ENCODE measurements around the gene EGLN2. TPM values are rescaled to one million over a fixed set of nuclear protein-coding genes. Genes with fewer than 3 reads are reported as not detected.
"Not testable (repeated sequence)": the region's sequence is repeated elsewhere in the genome, so short reads cannot be mapped to it uniquely, and the experiment has no call there.

EGLN2 gene
- total RNA-seq, 8 experiments from 2014 or later: 32.1 to 96.2 (median 65.5) TPM

DNA sequence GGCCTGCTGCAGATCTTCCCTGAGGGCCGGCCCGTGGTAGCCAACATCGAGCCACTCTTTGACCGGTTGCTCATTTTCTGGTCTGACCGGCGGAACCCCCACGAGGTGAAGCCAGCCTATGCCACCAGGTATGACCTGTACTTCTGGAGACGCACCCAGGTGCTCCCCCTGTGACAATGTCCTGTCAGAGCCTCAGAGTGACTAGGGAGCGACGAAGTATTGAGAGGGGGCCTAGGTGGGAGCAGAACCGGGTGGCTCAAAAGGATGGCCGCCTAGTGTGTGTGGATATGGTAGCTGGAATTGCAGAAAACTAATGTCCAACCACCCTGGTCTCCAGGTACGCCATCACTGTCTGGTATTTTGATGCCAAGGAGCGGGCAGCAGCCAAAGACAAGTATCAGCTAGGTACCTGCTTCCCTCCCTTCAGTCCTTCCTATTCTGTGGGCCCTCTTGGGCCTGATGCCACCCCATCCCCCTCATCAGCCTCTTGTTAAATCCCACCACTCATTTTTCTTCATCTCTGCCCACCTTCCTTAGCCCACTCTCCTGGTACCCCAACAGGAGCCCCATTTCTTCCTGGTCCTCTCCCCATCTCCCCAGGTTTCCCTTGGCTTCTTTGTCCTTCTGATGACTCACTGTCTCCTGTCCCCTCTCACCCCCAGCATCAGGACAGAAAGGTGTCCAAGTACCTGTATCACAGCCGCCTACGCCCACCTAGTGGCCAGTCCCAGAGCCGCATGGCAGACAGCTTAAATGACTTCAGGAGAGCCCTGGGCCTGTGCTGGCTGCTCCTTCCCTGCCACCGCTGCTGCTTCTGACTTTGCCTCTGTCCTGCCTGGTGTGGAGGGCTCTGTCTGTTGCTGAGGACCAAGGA, 8.4 kb downstream of the EGLN2 start:
- no peak for ATAC-seq (replicated peaks in 6 of 8)
- peaks cover 52 to 56% of the 10 kb centered on the region in 2 donors for H3K4me1 ChIP-seq (replicated peaks in 1 of 2)
- peak overlapping the region in 3 of 5 donors; percentile 5 to 10 (median 5) for H3K4me3 ChIP-seq
- peak overlapping the region in 1 of 2 donors; percentile 63 for H3K27ac ChIP-seq
- 20 to 100% (median 67%) methylated on average over 1 to 9 of the region's 18 CpGs; no CpG with 5 or more reads in 6 of the 10 experiments for WGBS, 10 experiments
- in situ Hi-C loops (cut with MboI; ENCODE audit: low pct_unique_long_range_greater_than_20kb in 2 of 9, low sequenced_read_pairs in 9 of 9, unreplicated experiment in 9 of 9): loop anchor here in 5 of 9 experiments (25.0 kb wide), 1 partner anchor 145 kb away; no protein-coding TSS in a partner anchor

DNA sequence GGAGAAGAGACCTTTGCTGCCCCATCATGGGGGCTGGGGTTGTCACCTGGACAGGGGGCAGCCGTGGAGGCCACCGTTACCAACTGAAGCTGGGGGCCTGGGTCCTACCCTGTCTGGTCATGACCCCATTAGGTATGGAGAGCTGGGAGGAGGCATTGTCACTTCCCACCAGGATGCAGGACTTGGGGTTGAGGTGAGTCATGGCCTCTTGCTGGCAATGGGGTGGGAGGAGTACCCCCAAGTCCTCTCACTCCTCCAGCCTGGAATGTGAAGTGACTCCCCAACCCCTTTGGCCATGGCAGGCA, 9.0 kb downstream of the EGLN2 start:
- Histone ChIP-seq H3K4me1 (replicated peaks in 1 of 2) (peaks cover 46 to 50% of the 10 kb centered on the region in 2 donors), H3K4me3 (no peak overlapping the region), H3K27ac (no peak overlapping the region)
- 40 to 83% methylated on average over 1 to 2 of the region's 2 CpGs; no CpG with 5 or more reads in 8 of the 10 experiments for WGBS, 10 experiments
- ATAC-seq (replicated peaks in 6 of 8): no peak
- in situ Hi-C loops (cut with MboI; ENCODE audit: low pct_unique_long_range_greater_than_20kb in 2 of 9, low sequenced_read_pairs in 9 of 9, unreplicated experiment in 9 of 9): loop anchor here in 5 of 9 experiments (25.0 kb wide), 1 partner anchor 146 kb away; no protein-coding TSS in a partner anchor

- Histone ChIP-seq H3K4me3 (no peak overlapping the region), H3K4me1 (replicated peaks in 1 of 2) (peaks cover 41 to 44% of the 10 kb centered on the region in 2 donors), H3K27ac (no peak overlapping the region)
- no peak for ATAC-seq (replicated peaks in 6 of 8)
- in situ Hi-C loops (cut with MboI; ENCODE audit: low pct_unique_long_range_greater_than_20kb in 2 of 9, low sequenced_read_pairs in 9 of 9, unreplicated experiment in 9 of 9): loop anchor here in 5 of 9 experiments (25.0 kb wide), 1 partner anchor 146 kb away; no protein-coding TSS in a partner anchor
- WGBS, 10 experiments: 38 to 100% methylated on average over 1 to 2 of the region's 5 CpGs; no CpG with 5 or more reads in 8 of the 10 experiments
These were observed 9.5 kb downstream of the EGLN2 start for GRCh38 chr19:40808497-40808896.

DNA sequence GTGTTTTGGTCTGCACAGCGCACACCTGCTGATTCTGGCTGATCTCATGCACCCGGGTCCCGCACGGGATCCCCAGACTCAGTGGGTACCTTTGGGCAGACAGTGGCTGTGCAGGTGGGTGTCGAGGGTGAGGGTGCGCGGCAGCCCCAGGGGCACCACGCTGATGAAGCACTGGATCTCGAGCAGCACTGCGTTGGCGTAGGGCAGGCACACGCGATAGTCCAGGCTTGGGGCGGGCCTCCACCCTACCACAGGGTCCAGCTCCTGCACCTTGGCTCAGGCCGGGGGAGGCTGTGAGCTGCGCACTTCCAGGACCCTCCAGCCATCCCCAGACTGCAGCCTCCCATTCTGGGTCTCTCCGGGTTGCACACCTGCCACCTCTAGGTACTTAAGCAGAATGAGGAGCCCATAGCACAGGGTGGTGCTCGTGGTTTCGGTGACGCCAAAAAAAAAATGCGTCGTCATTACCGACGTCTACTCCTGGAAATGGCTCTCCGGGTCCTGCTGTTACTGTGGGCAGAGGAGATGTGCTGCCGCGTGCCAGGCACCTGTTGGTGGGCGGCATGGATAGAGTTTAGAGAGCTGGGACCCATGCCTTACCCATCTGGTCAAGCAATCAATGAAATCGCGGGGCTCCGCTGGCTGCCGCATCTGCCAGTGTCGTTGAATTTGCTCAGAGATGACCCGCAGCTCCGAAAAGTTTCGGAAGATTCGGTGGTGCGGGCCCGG, 10.5 kb downstream of the EGLN2 start:
- WGBS, 10 experiments: 89 to 96% (median 93%) methylated on average over 3 to 22 of the region's 39 CpGs; no CpG with 5 or more reads in 6 of the 10 experiments
- ATAC-seq (replicated peaks in 6 of 8): no peak
- no peak overlapping the region for H3K27ac ChIP-seq
- in situ Hi-C loops (cut with MboI; ENCODE audit: low pct_unique_long_range_greater_than_20kb in 2 of 9, low sequenced_read_pairs in 9 of 9, unreplicated experiment in 9 of 9): loop anchor here in 5 of 9 experiments (25.0 kb wide), 1 partner anchor 147 kb away; no protein-coding TSS in a partner anchor
- no peak overlapping the region for H3K4me3 ChIP-seq
- peaks cover 31 to 34% of the 10 kb centered on the region in 2 donors for H3K4me1 ChIP-seq (replicated peaks in 1 of 2)

DNA sequence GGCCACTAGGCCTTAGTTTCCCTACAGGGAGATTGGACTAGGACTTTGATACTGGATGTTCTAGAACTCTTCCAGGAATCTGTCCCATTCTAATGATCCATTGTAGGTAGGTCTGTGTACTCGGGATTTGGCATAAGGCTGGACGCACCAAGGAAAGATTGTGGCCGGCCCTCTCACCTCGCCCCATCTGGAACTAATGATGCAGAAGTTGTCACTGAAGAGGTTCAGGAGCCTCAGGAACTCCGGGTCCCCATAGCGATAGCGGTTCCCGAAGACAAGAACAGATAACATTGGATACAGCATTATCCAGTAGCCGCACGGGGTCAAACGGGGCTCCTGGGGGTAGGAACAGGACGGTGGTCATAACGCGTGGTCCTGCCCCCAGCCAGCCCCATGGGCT, 11.2 kb downstream of the EGLN2 start:
- peak overlapping the region in 4 of 5 donors; percentile 39 to 45 (median 42) for H3K4me3 ChIP-seq
- 40 to 100% (median 73%) methylated on average over 1 to 3 of the region's 14 CpGs; no CpG with 5 or more reads in 5 of the 10 experiments for WGBS, 10 experiments
- ATAC-seq (replicated peaks in 6 of 8): no peak
- H3K27ac ChIP-seq: no peak overlapping the region
- H3K4me1 ChIP-seq (replicated peaks in 1 of 2): peaks cover 25 to 29% of the 10 kb centered on the region in 2 donors
- in situ Hi-C loops (cut with MboI; ENCODE audit: low pct_unique_long_range_greater_than_20kb in 2 of 9, low sequenced_read_pairs in 9 of 9, unreplicated experiment in 9 of 9): loop anchor here in 5 of 9 experiments (25.0 kb wide), 1 partner anchor 148 kb away; no protein-coding TSS in a partner anchor

- peak overlapping the region; percentile 33 to 45 (median 41) for H3K4me3 ChIP-seq
- peak; percentile 57 to 79 (median 76) for ATAC-seq (replicated peaks in 6 of 8)
- 0% methylated on average over 2 to 7 of the region's 65 CpGs; no CpG with 5 or more reads in 8 of the 10 experiments for WGBS, 10 experiments
- H3K27ac ChIP-seq: peak overlapping the region in 1 of 2 donors; percentile 59
- in situ Hi-C loops (cut with MboI; ENCODE audit: low pct_unique_long_range_greater_than_20kb in 2 of 9, low sequenced_read_pairs in 9 of 9, unreplicated experiment in 9 of 9): loop anchor here in 5 of 9 experiments (25.0 kb wide), 1 partner anchor 149 kb away; no protein-coding TSS in a partner anchor
- H3K4me1 ChIP-seq (replicated peaks in 1 of 2): peaks cover 22 to 24% of the 10 kb centered on the region in 2 donors
These were observed 11.8 kb downstream of the EGLN2 start for GRCh38 chr19:40810649-40811408.

DNA sequence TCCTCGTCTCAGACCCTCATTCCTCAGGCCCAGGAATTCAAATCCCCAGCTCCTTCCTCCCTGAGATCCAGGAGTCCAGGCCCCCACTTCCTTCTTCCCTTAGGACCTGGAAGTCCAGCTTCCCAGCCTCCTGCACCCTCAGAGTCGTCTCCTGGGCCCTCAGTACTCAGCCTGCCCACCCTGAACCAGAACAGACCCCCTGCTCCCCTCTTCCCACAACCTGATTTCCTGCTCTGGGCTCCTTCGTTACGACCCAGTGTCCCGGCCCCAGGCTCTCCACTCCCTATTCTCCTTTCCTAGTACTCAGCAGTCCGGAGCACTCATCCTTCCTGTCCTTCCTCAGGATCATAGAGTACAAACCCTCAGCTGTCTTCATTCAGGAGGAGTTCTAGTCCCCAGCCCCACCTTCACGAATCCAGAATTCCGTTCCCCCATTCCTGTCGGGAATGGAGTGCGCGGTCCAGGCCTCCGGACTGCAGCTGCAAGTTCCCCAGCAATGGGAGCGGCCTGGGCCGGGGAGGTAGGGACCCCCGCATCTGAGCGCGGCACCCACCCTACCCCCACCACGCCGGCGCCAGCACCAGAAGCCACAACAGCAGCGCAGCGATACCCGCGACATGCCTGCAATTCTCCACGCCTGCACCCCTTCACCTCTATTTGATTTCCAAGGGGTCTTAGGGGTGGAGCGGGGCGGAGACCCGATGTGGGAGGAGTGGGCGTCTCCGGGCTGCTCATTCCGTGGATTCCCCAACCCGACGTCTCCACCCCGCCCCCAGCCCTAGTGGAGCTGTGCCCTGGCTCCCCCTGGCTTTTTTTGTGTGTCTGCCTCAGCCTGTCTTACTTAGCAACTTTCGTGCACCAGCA, 12.7 kb downstream of the EGLN2 start:
- no peak for ATAC-seq (replicated peaks in 6 of 8)
- in situ Hi-C loops (cut with MboI; ENCODE audit: low pct_unique_long_range_greater_than_20kb in 2 of 9, low sequenced_read_pairs in 9 of 9, unreplicated experiment in 9 of 9): loop anchor here in 5 of 9 experiments (25.0 kb wide), 1 partner anchor 149 kb away; no protein-coding TSS in a partner anchor
- H3K4me3 ChIP-seq: peak overlapping the region; percentile 33 to 45 (median 41)
- WGBS, 10 experiments: 13 to 42% methylated on average over 3 of the region's 35 CpGs; no CpG with 5 or more reads in 8 of the 10 experiments
- peaks cover 14 to 17% of the 10 kb centered on the region in 2 donors for H3K4me1 ChIP-seq (replicated peaks in 1 of 2)
- H3K27ac ChIP-seq: peak overlapping the region in 1 of 2 donors; percentile 59

DNA sequence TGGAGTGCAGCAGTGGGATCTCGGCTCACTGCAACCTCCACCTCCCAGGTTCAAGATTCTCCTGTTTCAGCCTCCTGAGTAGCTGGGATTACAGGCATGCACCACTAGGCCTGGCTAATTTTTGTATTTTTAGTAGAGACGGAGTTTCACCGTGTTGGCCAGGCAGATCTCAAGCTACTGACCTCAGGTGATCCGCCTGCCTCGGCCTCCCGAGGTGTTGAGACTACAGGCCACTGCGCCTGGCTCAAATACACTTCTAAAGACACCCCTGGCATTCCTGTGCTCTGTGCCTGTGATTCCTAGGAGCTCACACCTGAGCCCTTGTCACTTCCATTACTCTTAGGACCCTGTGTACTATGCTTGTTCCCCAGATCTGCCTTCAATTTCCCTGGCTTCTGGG, 13.6 kb downstream of the EGLN2 start:
- WGBS, 10 experiments: 71 to 100% (median 91%) methylated on average over 1 to 7 of the region's 7 CpGs; no CpG with 5 or more reads in 5 of the 10 experiments
- not testable (repeated sequence) for ATAC-seq (replicated peaks in 6 of 8); H3K27ac ChIP-seq; H3K4me3 ChIP-seq
- H3K4me1 ChIP-seq (replicated peaks in 1 of 2): peaks cover 10% of the 10 kb centered on the region in 2 donors
- in situ Hi-C loops (cut with MboI; ENCODE audit: low pct_unique_long_range_greater_than_20kb in 2 of 9, low sequenced_read_pairs in 9 of 9, unreplicated experiment in 9 of 9): loop anchor here in 5 of 9 experiments (25.0 kb wide), 1 partner anchor 150 kb away; no protein-coding TSS in a partner anchor

GRCh38 chr19:40813182-40813581, 14.2 kb downstream of the EGLN2 start:
- Histone ChIP-seq H3K4me1 (replicated peaks in 1 of 2) (peaks cover 10 to 12% of the 10 kb centered on the region in 2 donors), H3K4me3 (no peak overlapping the region), H3K27ac (no peak overlapping the region)
- no peak for ATAC-seq (replicated peaks in 6 of 8)
- in situ Hi-C loops (cut with MboI; ENCODE audit: low pct_unique_long_range_greater_than_20kb in 2 of 9, low sequenced_read_pairs in 9 of 9, unreplicated experiment in 9 of 9): loop anchor here in 5 of 9 experiments (25.0 kb wide), 1 partner anchor 151 kb away; no protein-coding TSS in a partner anchor
- 40% methylated on average over 1 of the region's 4 CpGs; no CpG with 5 or more reads in 9 of the 10 experiments for WGBS, 10 experiments

DNA sequence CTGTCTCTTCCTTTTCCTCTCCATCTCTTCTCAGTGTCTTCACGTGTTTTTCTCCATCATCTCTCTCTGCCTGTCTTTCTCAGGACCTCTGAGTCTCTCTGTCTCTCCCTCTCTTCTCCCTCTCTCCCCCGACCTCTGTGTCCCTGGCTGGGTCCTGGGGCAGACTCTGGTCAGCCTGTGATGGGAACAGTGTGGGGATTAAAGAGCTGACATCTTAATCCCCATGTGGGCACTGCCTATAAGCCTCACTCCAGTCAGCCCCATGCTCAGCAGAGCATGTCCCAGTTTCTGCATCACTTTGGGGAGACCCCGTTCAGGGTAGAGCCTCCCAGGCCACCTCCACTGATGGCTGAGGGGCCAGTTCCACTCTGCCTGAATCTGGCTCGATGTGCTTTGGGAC, 16.2 kb downstream of the EGLN2 start:
- Histone ChIP-seq H3K4me1 (replicated peaks in 1 of 2) (peaks cover 13 to 17% of the 10 kb centered on the region in 2 donors), H3K4me3 (no peak overlapping the region), H3K27ac (no peak overlapping the region)
- no peak for ATAC-seq (replicated peaks in 6 of 8)
- in situ Hi-C loops (cut with MboI; ENCODE audit: low pct_unique_long_range_greater_than_20kb in 2 of 9, low sequenced_read_pairs in 9 of 9, unreplicated experiment in 9 of 9): loop anchor here in 5 of 9 experiments (25.0 kb wide), 1 partner anchor 153 kb away; no protein-coding TSS in a partner anchor
- 27 to 56% (median 40%) methylated on average over 2 of the region's 4 CpGs; no CpG with 5 or more reads in 3 of the 10 experiments for WGBS, 10 experiments

Measured in motor neuron (in vitro differentiated cells).